Ramos (cell line): Measurements from ENCODE around the gene SUSD1.

Experiments used
- in situ Hi-C: fragments of 300-500 bp; cut with MboI; formaldehyde crosslinking; loops from one replicate; pipeline ENCODE4 v1.14.3; 2022; ENCODE audit warnings: low sequenced_read_pairs; ENCODE audit not compliant: unreplicated experiment

The SUSD1 gene

DNA sequence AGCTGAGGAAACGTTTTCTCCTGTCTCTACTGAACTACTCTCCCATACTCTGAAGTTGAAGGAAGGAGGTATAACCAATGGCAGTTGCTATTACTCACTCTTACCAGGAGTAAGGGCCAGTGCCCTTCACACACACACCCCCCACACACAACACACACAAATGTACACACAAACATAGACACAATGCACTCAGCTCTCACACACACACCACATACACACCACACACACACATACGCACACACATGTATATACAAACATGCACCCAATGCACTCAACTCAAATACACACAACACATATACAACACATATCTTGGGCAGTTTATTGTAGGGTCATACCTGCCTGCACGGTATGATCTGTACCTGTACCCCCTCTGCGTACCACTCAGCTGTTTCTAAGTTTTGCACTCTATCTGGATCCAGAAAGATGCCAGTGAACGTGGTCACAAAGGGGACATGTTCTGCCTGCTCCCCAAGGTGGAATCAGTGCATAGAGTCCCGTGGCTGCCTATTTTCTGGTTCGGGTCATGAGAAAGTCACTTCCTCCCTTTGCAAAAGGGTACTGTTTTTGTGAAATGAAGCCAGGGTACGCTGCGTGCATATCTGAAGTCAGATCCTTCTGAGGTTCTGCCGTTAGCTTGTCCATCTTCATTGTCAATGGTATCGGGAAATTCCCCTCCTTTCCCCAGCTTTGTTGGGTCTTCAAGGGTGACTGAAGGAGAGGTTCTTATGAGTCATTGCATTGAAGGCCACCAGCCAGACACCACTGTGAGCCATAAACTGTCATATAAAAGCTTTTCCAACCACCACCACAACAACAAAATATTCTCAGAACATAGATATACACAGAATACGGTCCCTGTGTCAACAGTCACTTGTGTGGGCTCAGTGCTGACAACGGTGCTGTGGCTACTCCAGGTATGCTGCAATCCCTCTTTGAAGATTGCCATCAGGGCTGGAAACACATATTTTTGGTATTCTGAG lies 146.6 kb downstream of the SUSD1 start:
- in situ Hi-C loops, result no loop called here

DNA sequence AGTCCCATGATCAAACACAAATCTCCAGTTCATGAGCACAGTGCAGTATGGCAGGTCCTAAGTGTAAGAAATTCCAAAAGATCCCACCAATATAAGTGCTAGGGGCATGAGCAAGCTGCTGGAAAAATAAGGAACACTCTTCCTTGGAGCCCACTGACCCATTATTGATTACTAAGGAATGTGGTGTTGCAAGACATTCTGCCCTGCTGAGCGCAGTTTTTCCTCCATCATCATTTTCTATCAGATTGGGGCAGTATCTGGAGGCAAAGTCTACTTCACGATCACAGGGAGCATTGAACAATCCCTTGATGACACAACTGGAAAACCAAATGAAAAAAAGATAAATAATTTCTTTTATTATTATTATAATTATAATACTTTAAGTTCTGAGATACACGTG lies 149.2 kb downstream of the SUSD1 start:
- in situ Hi-C loops, result no loop called here

DNA sequence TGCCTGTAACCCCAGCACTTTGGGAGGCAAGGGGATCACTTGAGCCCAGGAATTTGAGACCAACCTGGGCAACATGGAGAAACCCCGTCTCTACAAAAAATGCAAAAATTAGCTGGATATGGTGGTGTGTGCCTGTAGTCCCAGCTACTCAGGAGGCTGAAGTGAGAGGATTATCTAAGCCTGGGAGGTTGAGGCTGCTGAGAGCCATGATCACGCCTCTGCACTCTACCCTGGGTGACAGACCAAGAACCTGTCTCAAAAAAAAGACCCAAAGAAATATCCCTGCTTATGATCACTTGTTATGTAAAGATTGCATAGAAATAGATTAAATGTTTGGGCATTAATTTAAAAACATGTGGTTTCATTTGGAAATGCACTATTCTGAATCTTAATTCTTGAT lies 153.4 kb downstream of the SUSD1 start:
- in situ Hi-C loops, result no loop called here

DNA sequence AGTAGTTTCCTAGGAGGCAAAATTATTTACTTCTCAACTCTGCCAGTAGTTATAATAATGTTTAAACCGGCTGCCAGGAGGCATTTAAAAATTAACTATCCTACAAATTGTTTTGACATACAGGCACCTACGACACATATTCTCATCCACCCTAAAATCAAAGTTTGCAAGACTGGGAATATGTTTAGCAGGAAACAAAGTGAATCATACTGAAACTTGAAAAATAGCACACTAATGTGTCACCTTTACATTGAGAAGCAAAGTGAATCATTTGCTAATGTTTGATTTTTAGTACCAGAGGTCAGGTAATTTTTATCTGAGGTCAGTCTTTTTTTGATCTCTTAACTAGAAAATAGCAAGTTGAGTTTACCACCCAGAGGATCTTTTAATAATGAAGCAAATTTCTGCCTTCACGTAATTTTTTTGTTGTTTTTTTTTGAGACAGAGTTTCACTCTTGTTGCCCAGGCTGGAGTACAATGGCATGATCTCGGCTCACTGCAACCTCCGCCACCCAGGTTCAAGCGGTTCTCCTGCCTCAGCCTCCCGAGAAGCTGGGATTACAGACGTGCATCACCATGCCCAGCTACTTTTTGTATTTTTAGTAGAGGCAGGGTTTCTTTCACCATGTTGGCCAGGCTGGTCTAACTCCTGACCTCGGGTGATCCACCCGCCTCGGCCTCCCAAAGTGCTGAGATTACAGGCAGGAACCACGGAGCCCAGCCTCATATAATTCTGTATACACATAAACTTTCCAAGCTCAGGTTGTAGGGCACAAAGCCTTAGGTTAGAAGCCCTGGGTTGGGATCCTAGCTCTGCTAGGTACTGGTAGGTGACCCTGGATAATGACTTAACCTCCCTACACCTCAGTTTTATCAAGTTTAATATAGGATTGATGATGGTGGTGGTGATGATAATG lies 154.2 kb downstream of the SUSD1 start:
- in situ Hi-C loops, result no loop called here

DNA sequence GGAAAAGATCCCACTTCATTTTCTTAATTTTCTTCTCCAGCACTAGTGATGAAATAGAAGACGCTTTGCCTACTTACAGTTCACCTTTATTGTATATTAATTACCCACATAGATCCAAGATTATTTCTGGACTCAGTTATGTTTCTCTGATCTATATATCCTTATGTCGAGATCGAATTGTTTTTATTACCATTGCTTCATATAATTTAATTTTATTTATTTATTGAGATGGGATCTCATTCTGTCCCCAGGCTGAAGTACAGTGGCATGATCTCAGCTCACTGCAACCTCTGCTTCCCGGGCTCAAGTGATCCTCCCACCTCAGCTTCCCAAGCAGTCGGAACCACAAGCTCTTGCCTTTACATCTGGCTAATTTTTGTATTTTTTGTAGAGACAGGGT lies 157.2 kb downstream of the SUSD1 start:
- in situ Hi-C loops, result no loop called here

DNA sequence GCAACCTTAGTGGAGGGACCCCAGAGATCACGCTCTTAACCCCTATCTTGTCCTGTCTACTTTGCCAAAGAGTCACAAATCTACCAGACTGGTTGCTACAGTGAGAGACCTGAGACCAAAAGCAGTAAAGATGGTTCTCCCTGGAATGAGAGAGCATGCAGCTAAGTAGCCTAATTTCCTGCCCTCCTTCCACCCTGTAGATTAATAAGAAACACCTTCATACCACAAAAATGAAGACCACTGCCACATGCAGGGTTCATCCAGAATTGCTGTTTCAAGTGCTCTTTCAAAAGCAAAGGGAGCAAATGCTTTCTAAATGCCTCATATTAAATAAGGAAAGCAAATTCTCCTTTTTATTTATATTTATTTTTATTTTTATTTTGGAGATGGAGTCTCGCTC lies 159.4 kb downstream of the SUSD1 start:
- in situ Hi-C loops, result no loop called here

DNA sequence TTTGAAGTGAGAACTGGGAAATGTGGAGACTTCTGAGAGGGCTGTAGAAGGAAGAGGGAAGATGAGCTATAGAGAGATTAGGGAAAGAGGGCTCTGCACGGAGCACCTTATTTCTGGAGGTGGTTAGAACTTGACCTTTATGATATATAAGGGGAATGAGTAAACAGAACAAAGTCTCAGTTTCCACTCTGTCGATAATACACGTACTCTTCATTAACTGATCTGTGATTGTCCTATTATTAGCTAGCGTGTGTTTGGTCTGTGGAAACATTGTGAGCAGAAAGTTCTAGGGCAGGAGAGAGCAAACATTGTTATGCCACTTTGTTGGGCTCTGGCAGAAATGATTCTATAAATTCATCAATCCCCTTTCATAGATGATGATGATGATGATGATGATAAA lies 159.9 kb downstream of the SUSD1 start:
- in situ Hi-C loops, result no loop called here

DNA sequence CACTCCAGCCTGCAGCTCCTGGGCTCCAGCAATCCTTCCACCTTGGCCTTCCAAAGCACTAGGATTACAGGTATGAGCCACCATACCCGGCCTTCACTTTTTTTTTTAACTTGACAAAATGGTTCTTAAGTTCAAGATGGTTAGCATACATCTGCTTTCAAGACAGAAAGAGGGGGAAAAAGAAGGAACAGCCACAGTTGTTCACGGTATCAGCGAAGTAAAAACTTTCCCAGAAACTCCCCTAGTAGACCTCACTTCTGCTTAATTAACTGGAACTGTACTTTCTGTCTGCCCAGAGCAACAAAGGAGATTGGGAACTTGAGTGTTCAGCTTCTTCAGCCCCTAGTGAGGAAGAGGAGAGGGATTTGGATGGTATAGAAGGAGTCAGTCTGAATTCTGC lies 161.8 kb downstream of the SUSD1 start:
- in situ Hi-C loops, result no loop called here

DNA sequence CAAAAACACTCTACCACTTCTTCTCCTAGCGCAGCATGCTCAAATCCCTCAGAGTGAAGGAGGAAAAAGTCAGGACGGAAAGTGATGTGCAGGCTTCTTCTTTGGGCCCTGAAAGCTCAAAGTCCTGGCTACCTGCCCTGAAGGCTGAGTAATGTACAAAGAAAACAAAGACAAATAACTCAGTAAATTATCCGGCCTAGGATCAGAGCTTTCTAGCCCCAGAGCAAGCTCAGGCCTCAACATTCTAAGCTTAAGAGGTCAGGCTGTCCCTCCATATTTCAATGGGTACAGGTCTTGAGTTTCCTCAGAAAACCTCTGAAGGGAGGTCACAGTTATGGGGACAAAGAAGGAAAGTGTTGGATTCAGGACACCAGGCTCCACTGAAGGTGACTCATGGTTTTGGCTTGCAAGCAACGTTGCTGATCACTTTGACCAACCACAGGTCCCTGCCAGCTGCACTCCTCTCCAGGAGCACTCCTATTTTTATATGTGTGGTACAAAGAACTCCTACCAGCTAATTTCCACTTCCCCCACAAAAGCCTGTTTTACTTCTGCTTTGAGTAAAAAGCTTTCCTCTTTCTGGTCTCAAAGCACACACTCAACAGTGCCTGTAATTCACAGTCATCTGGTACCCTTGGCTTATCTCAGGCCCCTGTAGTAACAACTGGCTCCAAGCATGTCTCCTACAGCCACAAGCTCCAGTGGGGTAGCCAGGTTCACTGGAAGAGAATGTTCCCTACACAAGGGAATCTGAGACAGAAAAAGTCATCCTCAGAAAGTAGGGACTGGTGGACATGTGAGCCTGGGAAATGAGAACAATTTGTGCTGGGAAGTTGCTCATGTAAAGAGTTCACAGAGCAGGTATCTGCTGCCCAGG lies 162.8 kb downstream of the SUSD1 start:
- in situ Hi-C loops, result no loop called here

DNA sequence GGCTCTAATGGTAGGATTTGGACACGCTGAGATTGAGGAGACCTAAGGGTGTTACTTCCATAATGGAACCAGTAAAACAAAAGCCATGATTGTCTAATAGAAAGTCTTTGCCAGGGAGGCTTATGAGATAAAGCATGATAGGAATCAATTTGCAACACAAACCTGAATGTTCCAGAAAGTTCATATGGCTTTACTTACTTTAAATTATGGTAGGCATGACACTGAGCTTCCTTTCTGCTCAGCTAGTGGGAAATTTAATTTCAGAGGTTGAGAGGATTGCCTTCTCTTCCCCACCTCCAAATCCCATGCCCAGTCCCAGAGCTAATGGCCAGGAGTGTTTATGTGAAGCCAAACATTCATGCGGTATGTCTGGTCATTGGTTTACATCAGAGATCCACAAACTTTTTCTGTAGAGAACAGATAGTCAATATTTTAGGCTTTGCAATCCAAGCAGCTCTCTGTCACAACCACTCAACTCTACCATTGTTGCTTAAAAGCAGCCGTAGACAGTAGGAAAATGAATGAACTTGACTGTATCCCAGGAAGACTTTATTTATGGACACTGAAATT lies 164.0 kb downstream of the SUSD1 start:
- in situ Hi-C loops, result no loop called here

DNA sequence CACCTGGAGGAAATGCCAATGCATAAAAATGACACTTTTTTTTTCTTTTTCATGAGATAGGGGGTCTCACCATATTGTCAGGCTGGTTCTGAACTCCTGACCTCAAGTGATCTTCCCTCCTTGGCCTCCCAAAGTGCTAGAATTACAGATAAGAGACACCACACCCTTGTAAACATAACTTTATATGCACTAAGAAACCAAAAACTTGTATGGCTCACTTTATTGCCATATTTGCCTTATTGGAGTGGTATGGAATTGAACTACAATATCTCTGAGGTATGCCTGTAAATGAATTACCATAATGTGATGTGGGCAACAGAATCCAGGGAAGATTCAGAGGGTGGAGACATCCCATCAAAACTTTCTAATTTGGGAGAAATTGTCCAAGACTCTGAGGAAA lies 164.6 kb downstream of the SUSD1 start:
- in situ Hi-C loops, result no loop called here

DNA sequence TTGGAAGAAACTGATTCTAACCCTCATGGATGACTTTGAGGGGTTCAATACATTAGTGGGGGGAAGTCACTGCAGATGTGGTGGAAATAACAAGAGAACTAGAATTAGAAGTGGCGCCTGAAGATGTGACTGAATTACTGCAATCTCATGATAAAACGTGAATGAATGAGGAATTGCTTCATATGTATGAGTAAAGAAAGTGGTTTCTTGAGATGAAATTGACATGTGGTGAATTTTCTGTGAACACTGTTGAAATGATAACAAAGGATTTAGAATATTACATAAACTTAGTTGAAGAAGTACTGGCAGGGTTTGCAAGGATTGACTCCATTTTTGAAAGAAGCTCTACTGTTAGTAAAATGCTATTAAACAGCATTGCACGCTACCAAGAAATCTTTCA lies 165.4 kb downstream of the SUSD1 start:
- in situ Hi-C loops, result no loop called here

DNA sequence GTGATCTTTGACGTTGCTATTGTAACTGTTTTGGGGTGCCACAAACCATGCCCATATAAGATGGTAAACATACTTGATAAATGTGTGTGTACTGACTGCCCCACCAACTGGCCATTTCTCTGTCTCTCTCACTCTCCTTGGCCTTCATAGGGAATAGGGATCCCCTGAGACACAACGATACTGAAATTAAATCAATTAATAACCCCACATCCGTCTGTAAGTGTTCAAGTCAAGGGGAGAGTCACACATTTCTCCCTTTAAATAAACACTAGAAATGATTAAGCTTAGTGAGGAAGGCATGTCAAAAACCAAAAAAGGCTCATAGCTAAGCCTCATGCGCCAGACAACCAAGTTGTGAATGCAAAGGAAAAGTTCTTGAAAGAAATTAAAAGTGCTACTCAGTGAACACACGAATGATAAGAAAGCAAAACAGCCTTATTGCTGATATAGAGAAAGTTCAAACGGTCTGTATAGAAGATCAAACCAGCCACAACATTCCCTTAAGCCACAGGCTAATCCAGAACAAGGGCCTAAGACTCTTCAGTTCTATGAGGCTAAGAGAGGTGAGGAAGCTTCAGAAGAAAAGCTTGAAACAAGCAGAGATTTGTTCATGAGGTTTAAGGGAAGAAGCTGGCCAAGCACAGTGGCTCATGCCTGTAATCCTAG lies 167.4 kb downstream of the SUSD1 start:
- in situ Hi-C loops, result no loop called here

DNA sequence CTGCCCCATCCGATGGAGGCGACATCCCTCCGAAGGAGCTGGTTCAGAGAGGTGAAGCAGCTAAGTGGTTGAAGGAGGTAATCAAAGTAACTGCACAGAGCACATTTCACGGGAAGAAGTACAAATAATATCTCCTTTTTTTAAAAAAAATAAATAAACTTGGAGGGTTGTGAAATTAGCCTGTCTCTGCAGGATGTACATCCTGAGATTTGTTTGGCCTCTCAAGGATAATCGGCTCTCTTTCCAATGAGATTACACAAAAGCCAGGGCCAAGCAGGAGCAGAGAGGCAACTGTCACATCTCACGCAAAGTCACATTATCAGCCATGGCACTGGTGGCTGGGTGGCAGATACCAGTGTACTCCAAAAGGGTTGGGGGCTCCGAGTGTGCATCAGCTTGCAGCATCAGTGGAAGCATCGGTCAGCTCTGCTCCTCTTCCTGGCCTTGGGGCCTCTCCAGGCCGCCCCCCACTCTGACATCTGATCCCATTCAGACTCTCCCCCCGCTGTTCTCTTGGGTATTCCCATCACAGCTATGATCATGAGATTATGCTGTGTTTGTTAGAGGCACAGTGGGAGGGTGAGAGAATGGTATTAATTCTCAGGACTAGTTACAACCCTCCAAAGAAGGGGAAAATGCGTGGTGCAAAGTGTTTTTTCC lies 168.6 kb downstream of the SUSD1 start:
- in situ Hi-C loops, result no loop called here

DNA sequence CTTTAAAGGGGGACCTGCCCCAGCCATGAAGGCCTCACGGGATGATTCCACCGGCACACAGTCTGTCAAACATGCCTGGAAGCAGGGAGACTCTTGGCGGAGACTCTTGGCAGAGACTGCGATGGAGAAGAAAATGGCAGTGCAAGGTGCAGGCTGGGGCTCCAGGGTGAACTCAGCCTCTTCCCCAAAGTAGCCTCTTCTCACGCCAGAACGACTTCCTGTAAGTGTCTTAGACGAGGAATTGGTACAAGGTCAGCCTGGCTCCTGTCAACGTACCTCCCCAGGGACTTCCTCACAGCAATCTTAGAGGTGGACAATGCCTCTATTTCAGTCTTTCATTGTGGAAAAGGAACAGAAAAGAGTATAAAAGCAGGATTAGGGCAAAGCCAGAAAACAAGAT lies 169.2 kb downstream of the SUSD1 start:
- in situ Hi-C loops, result no loop called here

DNA sequence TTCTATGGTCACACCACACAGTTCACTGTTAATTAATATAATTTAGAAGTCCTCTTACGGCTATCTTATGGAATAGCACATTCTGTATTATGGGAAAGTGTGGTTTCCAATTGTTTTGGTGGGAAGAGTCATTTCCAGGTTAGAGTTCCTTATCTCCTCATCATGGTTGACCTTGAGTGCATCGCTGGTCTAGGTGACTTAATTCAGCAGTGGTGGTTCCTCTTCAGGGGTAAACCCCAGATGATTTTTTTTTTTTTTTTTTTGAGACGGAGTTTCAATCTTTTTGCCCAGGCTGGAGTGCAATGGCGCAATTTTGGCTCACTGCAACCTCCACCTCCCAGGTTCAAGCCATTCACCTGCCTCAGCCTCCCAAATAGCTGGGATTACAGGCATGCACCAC lies 171.6 kb downstream of the SUSD1 start:
- in situ Hi-C loops, result no loop called here

DNA sequence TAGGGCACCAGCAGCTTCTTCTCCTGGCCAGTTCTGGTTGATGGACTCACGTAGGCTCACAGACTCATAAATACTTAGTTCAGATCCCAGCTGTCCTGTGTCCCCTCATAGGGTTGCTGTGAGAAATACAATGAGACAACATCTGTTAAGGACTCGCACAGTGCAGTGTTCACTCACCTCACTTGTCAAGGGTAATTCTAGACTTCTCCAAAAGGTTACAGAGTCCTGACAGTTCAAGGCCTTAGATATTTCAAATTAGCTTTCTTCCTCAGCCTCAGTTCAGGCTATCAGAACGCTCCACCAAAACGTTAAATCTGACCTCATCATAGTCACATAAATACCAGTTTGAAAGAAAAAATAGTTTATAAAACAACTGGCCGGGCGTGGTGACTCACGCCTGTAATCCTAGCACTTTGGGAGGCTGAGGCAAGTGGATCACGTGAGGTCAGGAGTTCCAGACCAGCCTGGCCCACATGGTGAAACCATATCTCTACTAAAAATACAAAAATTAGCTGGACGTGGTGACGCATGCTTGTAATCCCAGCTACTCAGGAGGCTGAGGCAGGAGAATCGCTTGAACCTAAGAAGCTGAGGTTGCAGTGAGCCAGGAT lies 172.1 kb downstream of the SUSD1 start:
- in situ Hi-C loops, result no loop called here

DNA sequence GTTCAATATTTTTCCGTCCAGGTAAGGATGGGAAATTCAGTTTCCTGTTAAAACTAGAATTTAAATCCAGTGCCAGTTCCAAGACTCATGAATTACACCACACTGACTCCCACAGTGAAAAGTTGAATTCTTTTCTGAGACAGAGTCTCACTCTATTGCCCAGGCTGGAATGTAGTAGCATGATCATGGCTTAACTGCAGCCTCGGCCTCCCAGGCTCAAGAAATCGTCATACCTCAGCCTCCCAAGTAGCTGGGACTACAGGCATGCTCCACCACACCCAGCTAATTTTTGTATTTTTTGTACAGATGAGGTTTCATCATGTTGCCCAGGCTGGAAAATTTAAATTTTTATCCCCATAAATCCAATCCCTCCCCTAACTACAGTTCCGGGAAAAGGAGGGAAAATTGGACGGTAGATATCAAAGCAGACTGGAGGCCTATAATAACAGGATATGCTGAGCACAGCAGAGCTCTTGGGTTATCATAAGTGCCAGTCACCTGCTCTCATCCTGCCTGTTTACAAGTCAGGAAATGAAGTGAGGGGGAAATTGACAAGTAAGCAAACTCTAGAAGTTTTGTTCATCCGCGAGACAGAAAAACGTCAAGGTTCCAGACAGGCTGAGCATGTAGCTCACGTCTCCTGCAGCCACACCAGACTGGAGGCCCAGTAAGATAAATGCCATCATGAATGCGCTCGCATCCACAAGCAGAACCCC lies 172.8 kb downstream of the SUSD1 start:
- in situ Hi-C loops, result no loop called here
